Uterus (tissue), 2 donors: Measurements from ENCODE around the gene ARL2.

ENCODE experiments used
- POLR2A ChIP-seq, 2 donors: fragments of 450-650 bp; IDR thresholded peaks; one replicate each; pipeline ENCODE4 v1.6.1; 2016; ENCODE audit warnings: antibody characterized with exemption in 2 of 2, mild to moderate bottlenecking in 1 of 2, moderate library complexity in 1 of 2
- TF ChIP-seq, protein P1 (sequence below), 4 experiments: fragments of 200-600 bp in 2 of 4; fragments of 450-650 bp in 2 of 4; sonication (generic) in 2 of 4; IDR thresholded peaks; one replicate each; pipeline ENCODE4 v1.5.1; 2016 to 2019; ENCODE audit warnings: antibody characterized with exemption in 4 of 4, mild to moderate bottlenecking in 2 of 4, moderate library complexity in 1 of 4

DNA sequence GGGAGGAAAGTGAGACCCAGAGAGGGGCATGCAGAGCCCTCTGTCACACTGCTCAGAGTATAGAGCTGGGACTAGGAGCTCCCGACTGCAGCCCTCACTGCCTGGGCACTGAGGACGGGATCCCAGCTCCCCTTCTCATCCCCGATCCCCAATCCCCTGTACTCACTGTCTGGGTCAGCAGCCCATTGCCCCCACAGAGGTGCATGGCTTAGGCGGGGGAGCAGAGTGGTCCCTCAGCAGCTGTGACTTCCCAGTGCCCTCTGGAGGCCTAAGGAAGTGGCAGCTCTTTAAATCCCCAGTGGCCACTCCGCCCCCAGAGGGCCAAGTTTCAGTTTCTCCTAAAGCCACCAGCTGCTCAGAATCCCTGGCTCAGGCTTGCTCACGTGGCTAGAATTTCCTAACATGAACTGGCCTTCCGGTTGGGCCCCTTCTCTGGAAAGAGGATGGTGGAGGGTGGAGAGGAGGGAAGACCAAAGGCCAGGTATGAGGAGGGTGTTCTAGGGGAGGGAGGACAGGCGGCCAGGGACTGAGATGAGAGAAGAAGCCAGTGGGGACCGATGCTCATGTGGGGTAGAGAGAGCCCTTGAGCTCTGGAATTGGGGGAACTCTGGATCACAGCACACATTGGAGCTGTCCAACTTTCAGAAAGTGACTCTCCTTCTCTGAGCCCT, 17.1 kb upstream of the ARL2 start, which contains the start of gene BATF2:
- TF ChIP-seq, protein P1, sequence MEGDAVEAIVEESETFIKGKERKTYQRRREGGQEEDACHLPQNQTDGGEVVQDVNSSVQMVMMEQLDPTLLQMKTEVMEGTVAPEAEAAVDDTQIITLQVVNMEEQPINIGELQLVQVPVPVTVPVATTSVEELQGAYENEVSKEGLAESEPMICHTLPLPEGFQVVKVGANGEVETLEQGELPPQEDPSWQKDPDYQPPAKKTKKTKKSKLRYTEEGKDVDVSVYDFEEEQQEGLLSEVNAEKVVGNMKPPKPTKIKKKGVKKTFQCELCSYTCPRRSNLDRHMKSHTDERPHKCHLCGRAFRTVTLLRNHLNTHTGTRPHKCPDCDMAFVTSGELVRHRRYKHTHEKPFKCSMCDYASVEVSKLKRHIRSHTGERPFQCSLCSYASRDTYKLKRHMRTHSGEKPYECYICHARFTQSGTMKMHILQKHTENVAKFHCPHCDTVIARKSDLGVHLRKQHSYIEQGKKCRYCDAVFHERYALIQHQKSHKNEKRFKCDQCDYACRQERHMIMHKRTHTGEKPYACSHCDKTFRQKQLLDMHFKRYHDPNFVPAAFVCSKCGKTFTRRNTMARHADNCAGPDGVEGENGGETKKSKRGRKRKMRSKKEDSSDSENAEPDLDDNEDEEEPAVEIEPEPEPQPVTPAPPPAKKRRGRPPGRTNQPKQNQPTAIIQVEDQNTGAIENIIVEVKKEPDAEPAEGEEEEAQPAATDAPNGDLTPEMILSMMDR (IDR thresholded peaks at IDR 0.05), result peak in 2 of 4 experiments; percentile 19 to 48
- TF ChIP-seq POLR2A (IDR thresholded peaks at IDR 0.05), result peak in 1 of 2 donors; percentile 29
